CD4-positive, alpha-beta T cell treated with Interleukin-1 beta for 1 hour (primary cell): ENCODE data around the gene KCNIP3.
"Not testable (repeated sequence)": the region's sequence is repeated elsewhere in the genome, so short reads cannot be mapped to it uniquely, and the experiment has no call there.

Experiments
- DNase-seq, 2 donors: peaks; one replicate each; pipeline ENCODE4 v3.0.0-alpha.2; 2020 to 2022

The KCNIP3 gene

DNA sequence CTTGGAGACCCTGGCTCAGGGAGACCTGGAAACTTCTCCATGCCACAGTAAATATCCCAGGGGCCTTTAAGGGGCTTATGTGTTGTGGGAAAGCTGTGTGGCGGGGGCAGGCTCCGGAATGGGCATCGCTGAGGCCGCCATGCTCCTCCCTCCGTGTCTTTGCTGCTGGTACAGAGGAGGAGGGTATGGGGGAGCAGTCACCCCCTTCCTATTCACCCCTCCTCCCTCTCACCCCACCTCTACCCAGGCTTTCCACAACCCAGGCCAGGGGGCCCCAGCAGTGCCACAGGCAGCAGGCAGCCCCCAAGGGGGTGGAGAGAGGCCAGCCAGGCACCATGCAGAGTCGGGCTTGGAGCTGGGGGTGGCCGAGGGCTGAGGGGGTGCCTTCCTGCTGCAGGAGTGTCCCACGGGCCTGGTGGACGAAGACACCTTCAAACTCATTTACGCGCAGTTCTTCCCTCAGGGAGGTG lies 77.3 kb downstream of the KCNIP3 start:
- no peak for DNase-seq

DNA sequence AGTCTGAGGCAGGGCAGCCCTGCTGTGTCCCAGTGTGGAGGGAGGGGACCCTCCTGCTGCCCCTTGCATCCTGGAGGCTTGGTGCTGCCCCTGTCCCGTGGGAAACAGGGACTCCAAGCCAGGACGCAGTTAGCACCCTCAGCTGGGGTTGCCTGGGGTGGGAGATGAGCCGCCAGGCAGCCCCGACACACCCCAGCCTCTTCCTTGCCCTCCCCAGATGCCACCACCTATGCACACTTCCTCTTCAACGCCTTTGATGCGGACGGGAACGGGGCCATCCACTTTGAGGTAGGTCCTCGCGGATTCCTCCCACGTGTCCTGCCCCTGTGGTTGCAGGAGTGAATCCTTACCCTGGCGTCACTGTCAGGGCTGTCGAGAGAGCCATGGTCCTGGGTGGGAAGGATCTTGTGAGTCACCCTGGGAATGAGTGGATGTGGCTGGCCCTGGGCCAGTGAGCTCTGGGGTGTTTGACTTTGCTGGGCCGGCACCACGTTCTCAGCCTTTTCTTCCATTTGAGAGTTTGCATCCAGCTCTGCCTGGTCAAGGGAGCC lies 77.8 kb downstream of the KCNIP3 start:
- DNase-seq, result no peak

DNA sequence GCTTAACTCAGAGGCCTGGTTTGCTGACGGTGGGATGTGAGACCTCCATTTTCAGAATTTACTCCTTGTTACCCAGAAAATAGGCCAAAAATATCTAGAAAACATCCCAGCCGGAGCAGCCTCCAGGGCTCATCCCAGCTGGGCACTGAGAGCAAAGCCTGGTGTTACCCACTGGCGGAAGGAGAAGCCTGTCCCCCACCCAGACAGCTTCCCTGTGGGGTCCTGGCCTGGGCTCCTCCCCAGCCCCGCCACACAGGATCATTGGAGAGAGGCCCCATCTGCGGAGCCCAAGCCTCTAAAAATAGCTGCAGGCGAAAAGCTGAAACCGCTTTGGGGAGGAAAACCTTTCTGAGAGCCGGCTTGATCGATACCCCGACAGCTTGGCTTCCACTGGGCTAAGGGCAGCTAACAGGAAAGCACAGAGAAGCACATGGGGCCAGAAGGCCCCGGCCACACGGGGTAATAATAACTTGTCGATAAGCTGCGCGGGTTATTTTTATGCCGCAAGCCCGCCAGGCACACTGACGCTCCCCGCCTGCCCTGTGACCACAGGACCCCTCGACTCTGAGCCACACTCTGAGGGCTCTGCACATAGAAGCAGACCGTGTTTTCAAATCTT lies 78.5 kb downstream of the KCNIP3 start:
- no peak for DNase-seq

DNA sequence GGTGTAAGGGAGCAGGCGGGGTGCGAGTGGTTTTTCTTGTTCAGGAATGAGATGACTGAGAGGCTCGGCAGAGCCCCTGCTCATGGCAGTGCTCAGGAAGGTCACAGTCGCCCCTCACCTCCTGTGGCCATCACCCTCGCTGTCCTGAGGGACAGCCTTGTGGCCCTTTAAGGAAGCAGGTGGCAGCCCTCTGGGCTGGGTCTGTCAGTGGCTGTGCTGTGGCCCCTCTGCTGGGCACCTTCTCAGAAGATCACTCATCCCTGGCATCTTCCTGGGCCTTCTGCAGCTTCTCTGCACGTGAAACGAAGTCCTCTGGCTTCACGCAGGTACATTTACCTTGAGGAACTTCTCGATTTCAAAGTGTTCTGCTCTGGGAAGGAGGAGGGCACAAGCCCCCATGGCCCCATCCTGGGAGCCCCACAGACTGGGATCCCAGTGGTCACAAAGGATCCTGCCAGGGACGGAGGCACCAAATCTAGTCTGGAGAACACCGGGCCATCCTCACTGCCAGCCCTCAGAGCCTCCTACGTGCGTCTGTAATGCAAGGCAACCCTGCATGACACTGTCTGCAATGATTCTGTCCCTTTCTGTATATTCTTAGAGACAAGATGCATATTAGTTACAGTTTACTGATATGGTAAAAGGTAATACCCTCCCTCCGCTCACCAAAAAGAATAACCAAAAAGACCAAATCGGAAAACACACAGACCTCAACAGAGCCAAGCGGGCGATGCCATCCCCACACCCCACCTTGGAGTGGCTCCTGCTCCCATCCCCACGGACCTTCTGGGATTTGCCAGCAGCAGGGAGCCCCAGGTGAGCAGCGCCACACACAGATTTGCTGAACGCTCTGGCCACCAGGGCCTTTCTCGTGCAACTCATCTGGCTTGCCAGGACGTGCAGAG lies 79.4 kb downstream of the KCNIP3 start:
- DNase-seq, result no peak

DNA sequence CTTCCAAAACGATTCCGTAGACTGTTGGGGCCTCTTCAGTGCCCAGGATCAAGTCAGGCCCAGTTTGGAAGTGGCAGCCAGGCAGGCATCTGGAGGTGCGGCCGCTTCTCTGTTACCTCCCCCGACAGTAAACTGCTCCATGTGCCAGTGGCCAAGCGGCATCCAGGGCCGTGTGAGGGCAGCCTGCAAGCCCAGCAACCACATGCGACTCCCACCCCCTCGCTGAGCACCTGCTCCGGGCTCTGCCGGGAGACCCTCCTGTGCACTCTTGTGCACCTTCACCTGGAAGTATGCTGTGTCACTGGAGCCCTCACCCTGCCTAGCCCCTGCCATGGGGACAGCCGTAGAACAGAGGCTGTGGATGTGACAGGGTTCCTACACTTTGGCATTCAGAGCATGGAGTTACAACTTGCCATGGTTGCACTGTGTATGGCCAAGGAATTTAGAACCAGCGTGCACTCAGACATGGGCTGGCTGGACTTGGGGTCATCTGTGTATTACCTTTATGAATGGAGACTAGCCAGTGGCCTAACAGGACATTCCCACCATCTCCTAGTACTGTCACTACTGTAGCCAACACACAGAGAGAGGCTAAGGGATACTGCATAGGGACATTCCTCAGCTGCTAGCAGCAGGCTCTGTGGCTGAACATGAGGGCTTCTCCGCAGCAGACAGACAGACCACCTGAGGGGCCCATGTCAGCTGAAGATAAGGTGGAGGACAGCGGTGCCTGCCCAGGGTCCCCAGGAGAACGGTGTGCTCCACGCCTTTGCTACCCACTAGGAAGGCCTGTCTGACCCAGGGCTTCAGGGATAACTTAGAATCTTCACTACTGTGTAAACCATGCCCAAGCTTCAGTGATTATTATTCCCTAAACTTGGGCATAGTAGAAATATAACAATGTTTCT lies 80.3 kb downstream of the KCNIP3 start:
- DNase-seq, result no peak

DNA sequence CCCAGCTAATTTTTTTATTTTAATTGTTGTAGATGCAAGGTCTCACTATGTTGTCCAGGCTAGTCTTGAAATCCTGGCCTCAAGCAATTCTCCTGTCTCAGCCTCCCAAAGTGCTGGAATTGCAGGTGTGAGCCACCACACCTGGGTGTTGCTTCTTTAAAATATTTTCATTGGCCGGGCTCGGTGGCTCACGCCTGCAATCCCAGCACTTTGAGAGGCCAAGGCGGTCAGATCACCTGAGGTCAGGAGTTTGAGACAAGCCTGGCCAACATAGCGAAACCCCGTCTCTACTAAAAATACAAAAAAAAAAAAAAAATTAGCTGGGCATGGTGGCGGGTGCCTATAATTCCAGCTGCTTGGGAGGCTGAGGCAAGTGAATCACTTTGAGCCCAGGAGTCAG lies 81.1 kb downstream of the KCNIP3 start:
- DNase-seq, result not testable (repeated sequence)

DNA sequence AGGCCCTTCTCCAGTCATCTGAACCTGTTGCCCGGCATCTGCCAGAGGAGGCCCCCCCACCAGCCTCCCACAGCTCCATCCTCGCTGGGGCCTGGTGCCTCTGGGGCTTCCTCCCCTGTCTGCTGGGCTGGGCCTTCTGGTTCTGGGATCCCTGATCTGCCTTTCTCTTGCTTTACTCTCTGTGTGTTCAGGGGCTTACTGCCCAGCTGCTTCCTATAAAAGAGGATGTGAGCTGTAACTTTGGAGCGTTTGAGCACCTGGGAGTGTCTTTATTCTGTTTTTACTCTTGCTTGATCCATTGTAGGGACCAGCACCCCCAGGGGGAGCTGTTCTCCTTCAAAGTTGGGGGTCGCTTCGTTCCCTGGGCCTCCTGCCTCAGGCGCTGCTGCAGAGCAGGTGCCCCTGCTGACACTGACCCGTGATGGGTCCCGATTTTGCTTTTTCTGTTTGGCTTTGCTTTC lies 82.3 kb downstream of the KCNIP3 start:
- no peak for DNase-seq

DNA sequence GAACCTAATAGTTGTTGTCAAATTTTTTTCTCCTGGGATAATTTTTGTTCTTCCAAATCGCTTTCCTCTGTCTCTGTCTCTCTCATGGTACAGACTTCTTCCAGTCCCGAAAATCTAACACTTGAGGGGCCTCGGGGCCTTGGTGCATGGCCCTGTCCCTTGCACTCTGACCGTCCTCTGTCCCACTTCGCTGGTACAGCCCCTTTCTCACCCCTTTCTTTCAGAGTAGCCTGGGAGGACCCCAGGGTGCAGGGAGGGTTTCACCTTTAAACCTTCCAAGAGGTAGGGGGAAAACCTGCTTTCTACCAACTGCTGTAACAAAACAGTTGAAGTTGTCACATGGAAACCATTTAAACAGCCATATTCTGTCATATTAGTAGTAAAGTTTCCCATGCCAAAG lies 83.1 kb downstream of the KCNIP3 start:
- no peak for DNase-seq

DNA sequence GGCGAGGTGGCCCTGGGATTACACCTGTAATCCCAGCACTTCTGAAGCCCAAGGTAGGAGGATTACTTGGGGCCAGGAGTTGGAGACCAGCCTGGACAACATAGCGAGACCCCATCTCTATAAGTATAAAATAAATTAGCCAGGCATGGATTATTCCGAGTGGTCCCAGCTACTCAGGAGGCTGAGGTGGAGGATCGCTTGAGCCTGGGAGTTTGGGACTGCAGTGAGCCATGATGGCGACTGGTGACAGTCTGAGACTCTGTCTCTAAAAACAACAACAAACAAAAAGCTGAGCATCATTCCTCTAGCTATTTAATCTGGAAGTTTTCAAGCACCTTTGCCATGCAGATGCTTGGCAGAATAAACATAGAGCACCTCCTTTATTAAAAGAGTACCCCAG lies 83.6 kb downstream of the KCNIP3 start:
- no peak for DNase-seq

DNA sequence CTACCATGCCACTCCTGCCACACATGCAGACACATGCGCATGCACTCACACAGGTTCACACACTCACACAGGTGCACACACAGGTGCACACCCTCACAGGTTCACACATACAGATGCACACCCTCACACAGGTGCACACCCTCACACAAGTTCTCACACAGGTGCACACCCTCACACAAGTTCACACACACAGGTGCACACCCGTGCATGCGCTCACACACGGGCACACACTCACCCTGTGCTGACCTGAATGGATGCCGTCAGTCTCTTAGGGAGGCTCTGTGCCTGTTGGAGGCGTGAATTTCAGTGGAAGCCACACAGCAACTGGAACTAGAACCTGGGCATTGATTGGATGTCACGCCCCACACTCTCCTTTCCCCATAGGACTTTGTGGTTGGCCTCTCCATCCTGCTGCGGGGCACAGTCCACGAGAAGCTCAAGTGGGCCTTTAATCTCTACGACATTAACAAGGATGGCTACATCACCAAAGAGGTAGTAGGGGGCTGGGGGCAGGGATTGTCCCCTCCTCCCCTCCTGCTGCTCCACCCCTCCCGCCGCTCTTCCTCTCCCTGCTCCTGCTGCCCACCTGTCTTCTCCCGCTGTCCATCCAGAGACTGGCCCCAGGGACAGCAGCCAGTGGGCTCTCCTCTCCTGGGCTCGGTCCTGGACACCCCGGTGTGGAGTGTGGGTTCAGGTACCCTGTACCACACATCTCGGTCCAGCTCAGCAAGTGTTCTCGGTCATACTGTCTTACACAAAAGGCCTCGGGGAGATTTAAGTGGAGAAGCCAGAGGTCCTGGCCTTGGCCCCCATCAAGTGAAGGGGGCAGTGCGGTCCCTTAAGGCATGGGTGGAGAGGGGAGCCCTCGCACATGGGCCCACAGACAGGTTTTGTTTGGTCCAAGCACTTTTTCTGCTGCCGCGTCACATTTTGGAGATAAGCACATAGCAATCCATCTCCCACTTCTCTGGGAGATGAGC lies 84.4 kb downstream of the KCNIP3 start:
- DNase-seq, result no peak

DNA sequence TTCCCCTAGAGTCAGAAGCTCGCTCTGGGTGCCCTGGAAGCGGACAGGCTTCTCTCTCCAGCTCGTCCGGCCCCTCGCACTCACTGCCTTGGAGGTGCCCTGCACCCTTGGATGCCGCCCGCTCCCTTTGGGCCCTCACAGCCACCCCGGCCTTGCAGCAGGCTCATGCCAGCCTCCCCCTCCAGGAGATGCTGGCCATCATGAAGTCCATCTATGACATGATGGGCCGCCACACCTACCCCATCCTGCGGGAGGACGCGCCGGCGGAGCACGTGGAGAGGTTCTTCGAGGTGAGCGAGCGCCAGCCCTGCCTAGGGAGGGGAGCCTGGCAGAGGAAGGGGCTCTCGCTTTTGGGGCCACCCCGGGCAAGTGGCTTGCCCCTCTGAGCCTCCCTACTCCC lies 85.0 kb downstream of the KCNIP3 start:
- DNase-seq, result no peak

DNA sequence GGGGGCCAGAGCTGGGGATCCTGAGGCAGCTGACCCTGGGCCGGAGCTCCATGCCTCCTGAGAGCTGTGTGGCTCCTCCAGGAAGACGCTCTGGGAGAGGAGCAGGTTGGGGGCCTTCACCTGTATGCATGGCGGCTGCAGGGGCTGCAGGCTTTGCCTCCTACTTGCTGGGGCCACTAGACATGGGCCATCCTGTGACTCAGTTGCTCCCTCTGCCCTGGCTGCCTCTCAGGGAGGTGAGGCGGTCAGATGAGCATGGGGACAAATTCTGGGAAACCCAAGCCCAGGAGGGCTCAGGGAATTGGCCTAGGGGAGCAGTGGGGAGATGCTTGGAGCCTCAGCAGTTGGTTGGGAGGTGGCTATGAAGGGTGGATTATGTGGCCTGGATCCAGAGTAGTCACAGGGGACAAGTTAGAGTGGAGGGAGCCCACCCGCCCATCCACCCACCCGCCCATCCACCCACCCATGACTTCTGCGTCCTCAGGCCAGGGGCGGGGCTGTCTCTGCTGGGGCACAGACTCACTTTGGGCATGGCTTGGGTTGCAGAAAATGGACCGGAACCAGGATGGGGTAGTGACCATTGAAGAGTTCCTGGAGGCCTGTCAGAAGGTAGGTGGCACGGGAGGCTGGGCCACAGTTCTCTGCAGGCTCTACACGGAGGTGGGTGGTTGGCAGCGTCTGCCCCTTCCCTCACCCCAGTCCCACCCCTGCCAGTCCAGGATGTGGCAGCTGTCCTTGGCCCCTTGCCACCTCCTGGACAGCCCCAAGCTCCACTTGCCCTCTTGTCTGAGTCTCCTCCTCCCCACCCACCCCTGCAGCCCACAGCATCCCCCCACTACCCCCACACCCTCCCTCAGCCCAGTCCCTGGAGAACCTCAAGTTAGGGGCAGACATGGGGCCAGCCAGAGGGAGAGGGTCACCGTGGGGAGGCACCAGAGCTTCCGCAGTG lies 85.8 kb downstream of the KCNIP3 start:
- DNase-seq, result no peak

DNA sequence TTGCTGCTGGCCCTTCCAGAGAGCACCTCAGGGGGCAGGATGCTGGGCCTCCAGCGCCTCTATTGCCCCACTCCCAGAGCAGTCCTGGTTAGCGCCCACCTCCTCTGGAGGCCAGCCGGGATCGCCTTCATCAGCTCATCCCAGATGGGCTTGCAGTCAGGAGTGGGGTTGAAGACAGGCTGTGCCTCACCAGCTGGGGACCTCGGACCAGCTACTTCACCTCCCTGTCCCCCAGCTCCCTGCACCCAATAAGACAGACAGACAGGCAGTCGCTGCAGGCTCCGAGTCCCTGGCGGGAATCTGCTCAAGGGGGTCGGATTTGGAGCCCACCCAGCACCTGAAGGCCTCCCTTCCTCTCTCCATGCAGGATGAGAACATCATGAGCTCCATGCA lies 86.5 kb downstream of the KCNIP3 start:
- DNase-seq, result no peak

DNA sequence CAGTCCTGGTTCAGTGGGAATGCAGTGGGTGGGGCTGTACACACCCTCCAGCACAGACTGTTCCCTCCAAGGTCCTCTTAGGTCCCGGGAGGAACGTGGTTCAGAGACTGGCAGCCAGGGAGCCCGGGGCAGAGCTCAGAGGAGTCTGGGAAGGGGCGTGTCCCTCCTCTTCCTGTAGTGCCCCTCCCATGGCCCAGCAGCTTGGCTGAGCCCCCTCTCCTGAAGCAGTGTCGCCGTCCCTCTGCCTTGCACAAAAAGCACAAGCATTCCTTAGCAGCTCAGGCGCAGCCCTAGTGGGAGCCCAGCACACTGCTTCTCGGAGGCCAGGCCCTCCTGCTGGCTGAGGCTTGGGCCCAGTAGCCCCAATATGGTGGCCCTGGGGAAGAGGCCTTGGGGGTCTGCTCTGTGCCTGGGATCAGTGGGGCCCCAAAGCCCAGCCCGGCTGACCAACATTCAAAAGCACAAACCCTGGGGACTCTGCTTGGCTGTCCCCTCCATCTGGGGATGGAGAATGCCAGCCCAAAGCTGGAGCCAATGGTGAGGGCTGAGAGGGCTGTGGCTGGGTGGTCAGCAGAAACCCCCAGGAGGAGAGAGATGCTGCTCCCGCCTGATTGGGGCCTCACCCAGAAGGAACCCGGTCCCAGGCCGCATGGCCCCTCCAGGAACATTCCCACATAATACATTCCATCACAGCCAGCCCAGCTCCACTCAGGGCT lies 87.9 kb downstream of the KCNIP3 start:
- no peak for DNase-seq

DNA sequence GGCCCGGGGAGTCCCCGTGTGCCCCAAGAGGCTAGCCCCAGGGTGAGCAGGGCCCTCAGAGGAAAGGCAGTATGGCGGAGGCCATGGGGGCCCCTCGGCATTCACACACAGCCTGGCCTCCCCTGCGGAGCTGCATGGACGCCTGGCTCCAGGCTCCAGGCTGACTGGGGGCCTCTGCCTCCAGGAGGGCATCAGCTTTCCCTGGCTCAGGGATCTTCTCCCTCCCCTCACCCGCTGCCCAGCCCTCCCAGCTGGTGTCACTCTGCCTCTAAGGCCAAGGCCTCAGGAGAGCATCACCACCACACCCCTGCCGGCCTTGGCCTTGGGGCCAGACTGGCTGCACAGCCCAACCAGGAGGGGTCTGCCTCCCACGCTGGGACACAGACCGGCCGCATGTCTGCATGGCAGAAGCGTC lies 88.4 kb downstream of the KCNIP3 start:
- DNase-seq, result no peak

DNA sequence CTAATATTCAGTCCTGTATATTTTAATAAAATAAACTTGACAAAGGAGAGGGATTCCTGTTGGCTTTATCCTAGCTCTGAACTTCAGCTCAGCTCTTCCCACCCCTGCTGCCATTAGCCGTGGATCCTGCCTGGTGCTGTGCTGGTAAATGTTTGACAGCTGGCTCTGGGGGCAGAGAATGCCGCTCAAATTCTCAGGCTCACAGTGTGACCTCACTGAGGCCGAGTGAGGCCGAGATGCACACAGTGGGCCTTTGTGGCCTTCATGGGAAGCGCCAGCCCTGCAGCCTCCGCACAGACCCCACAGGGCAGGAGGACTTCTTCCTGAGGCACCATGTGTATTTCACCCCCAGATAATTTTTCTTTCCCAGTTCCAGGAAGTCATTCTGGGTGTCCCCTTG lies 88.9 kb downstream of the KCNIP3 start:
- no peak for DNase-seq

DNA sequence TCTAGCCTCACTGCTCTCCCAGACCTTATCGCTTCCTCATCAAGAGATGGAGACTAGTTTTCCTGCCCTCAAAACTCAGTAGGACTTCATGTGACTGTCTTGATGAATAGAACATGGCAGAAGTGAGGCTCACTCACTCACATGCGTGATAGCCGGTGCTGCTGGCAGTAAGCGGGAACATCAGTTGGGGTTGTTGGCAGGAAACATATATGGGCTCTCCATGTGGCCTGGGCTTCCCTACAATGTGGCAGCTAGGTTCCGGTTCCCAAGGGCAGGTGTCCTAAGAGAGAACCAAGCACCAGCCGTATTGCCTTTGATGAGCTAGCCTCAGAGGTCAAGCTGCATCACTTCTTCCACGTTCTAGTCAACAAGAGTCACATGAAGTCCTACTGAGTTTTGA lies 90.2 kb downstream of the KCNIP3 start:
- no peak for DNase-seq

DNA sequence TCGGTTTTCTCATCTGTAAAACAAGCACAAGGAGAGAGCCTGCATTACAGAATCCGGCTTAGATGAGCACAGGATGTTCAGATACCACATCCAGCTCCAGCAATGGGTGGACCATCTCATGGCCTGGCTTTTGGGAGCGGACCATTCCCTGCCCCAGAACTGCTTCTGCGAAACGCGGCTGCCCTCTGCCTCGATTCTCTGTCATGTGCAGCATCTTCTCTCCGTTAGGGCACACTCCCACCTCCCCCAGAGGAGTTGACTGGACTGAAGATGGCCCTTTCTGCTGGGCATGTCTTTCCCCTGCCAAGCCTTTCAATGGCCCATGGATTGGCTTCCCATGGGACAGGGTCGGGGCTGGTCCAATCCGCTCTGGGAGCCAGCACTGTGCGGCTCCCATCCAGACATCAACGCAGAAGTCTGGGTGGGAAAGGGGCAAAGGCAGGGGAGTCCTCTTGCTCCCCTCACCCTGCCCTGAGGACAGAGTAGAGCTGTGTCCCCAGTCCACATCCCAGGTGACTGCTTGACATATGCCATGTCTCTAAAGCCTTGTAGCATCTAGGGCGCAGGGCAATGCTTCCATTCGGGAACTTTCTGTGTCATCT lies 91.0 kb downstream of the KCNIP3 start:
- no peak for DNase-seq

DNA sequence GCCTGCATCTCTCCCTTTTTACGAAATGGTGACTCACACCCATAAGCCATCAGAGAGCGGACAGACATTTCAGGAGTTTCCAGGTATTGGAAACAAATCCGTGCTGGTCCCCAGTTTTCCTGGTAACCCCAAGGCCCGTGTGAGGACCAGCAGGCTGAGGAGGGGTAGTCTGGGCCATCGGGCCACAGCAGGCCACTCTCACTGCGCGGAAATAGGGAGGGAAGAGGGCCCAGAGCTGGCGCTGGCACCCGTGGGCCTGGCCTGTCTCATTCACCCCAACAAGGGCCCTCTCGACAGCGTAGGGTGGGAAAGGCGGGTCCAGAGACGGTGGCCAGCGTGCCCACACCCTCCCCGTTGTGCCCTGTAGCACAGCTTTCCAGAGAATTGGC lies 91.7 kb downstream of the KCNIP3 start:
- no peak for DNase-seq
